Endothelial cell of umbilical vein (primary cell): ENCODE results near the gene NPIPB9. TPM values are rescaled to one million over a fixed set of nuclear protein-coding genes. Genes with fewer than 3 reads are reported as not detected.
A peak's percentile ranks its signal among the peaks of the same experiment; 100 is the strongest.
"Not testable (repeated sequence)": the region's sequence is repeated elsewhere in the genome, so short reads cannot be mapped to it uniquely, and the experiment has no call there.

Experiments
- BruUV-seq: library from RNA; stranded (reverse); fragments of 400-500 nt; replicated peaks from 2 replicates; lab custom pipeline; 2021; lab: Mats Ljungman, UMichigan
- CTCF ChIA-PET: fragments of 300-600, 350-600 bp; sonication (Branson Sonifier 250); formaldehyde crosslinking; loops from one replicate; lab custom pipeline; 2021; ENCODE audit warnings: antibody characterized with exemption, inconsistent platforms; lab: Charles Lee
- POLR2A ChIA-PET: fragments of 300-600, 350-600 bp; sonication (Branson Sonifier 250); formaldehyde crosslinking; loops from one replicate; lab custom pipeline; 2021; ENCODE audit warnings: antibody characterized with exemption, inconsistent platforms; lab: Charles Lee
- DNase-seq: peaks from one replicate; pipeline ENCODE4 v3.0.0-alpha.2; 2011; ENCODE audit warnings: low read depth, low spot score
- FAIRE-seq: peaks from 2 replicates; lab custom pipeline; 2011; peaks lifted over from hg19 to GRCh38; lab: Jason Lieb, UNC
- H2AFZ ChIP-seq: 2 replicates; pipeline ENCODE4 v1.6.0; 2012; ENCODE audit warnings: low read depth, low read length, control low read depth, inconsistent platforms
- H3K27ac ChIP-seq: 2 replicates; pipeline ENCODE4 v1.5.1; 2011; ENCODE audit warnings: low read depth, mild to moderate bottlenecking, control low read depth, low read length, moderate library complexity; ENCODE audit not compliant: insufficient read depth
- H3K27me3 ChIP-seq, 2 experiments: 2 replicates each; pipeline versions ENCODE4 v1.6.0 to v1.6.1; 2011; ENCODE audit warnings: low read length in 2 of 2, mixed read lengths in 1 of 2; ENCODE audit not compliant: control insufficient read depth in 2 of 2, insufficient read depth in 2 of 2
- H3K36me3 ChIP-seq, 2 experiments: 2 replicates in 1 of 2; 3 replicates in 1 of 2; pipeline ENCODE4 v1.5.1; 2011; ENCODE audit warnings: low read length in 2 of 2, mild to moderate bottlenecking in 1 of 2, moderate library complexity in 1 of 2; ENCODE audit not compliant: control insufficient read depth in 2 of 2, insufficient read depth in 2 of 2; ENCODE audit errors: extremely low read depth in 1 of 2
- H3K4me1 ChIP-seq: 3 replicates; pipeline ENCODE4 v1.5.1; 2011; ENCODE audit warnings: mild to moderate bottlenecking, low read length; ENCODE audit not compliant: control insufficient read depth, insufficient read depth; ENCODE audit errors: extremely low read depth
- H3K4me2 ChIP-seq: 2 replicates; pipeline ENCODE4 v1.6.1; 2011; ENCODE audit warnings: low read length, control low read depth, mixed read lengths; ENCODE audit not compliant: insufficient read depth
- H3K4me3 ChIP-seq, 3 experiments: fragments of 200-600 bp in 1 of 3; sonication (generic), shearing (Covaris generic) in 1 of 3; replicated peaks in 1 of 3; 2 replicates each; pipeline ENCODE4 v1.5.1; 2011 to 2016; ENCODE audit warnings: control low read depth in 3 of 3, low read length in 3 of 3, mild to moderate bottlenecking in 2 of 3, inconsistent platforms in 1 of 3, low read depth in 1 of 3, moderate library complexity in 1 of 3; ENCODE audit not compliant: insufficient read depth in 1 of 3
- H3K79me2 ChIP-seq: 2 replicates; pipeline ENCODE4 v1.6.0; 2012; ENCODE audit warnings: low read length, inconsistent platforms; ENCODE audit not compliant: control insufficient read depth, insufficient read depth
- H3K9ac ChIP-seq: replicated peaks from 2 replicates; pipeline ENCODE3; 2011; ENCODE audit warnings: low read length, control low read depth; ENCODE audit not compliant: insufficient read depth; ENCODE audit errors: extremely low read depth
- H3K9me1 ChIP-seq: replicated peaks from 3 replicates; pipeline ENCODE4 v1.6.0; 2011; ENCODE audit warnings: mild to moderate bottlenecking, low read length; ENCODE audit not compliant: control insufficient read depth, insufficient read depth; ENCODE audit errors: extremely low read depth
- H3K9me3 ChIP-seq: replicated peaks from 2 replicates; pipeline ENCODE4 v1.5.1; 2012; ENCODE audit warnings: low read length, inconsistent platforms; ENCODE audit not compliant: control insufficient read depth, insufficient read depth
- H4K20me1 ChIP-seq: replicated peaks from 2 replicates; pipeline ENCODE3; 2011; ENCODE audit warnings: mild to moderate bottlenecking, low read length; ENCODE audit not compliant: control insufficient read depth, insufficient read depth; ENCODE audit errors: extremely low read depth
- dilution Hi-C: fragments of 300-500 bp; cut with MboI; formaldehyde crosslinking; loops from one replicate; pipeline ENCODE4 v1.15.0; 2019; ENCODE audit warnings: low sequenced_read_pairs; ENCODE audit not compliant: extremely low pct_ligation_motif_present
- intact Hi-C: fragments of 100-400 bp; cut with micrococcal nuclease; formaldehyde crosslinking; loops from one replicate; pipeline ENCODE4 v1.10.0; 2022
- polyA plus RNA-seq, 4 experiments: library from polyadenylated mRNA; depleted of rRNA in 3 of 4; stranded (reverse) in 3 of 4; unstranded in 1 of 4; fragments of >200 nt; gene quantifications; 2 replicates each; pipeline versions ENCODE4 v1.2.1 to v1.2.3, GENCODE V29; 2011 to 2012; ENCODE audit warnings: missing spikeins in 1 of 4
- total RNA-seq: library from RNA; stranded (reverse); gene quantifications from 2 replicates; pipeline ENCODE4 v1.2.3, GENCODE V29; 2021

The NPIPB9 gene
- total and polyA plus RNA-seq, 2 donors (not counting 3 experiments of a cell fraction or from before 2014, with no cell fraction given): 0.36 TPM; not detected in 1

DNA sequence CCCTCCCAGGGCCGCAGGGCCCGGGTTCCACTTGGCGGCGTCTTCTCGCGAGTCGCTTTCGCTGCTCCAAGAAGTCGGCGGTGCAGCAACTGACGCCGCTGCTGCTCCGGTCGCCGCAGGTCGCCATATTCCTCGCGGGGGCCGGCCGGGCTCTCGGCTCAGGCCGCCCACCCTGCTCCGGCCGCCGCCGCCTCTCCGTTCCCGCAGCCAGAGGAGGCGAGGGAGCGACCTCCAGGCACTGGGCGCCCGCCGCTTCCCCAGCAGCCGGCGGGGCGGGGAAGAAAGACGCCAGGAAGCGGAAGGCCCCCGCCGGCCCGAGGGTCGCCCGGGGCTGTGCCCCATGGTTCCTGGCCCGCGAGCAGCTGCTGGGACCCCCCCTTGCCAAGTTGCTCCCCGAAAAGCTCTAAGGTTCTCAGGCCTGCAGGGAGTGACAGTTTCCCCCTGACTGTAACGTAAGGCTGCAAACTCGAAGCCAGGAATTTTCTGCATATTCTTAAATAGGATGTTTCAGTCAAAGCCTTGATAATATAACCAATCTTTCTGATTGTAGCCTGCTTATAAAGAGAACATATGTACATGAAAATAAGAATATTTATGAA is 1.0 kb upstream of the NPIPB9 start:
- H4K20me1 ChIP-seq, H3K9me1 ChIP-seq, dilution Hi-C loops, H3K4me3 ChIP-seq, H3K27ac ChIP-seq, intact Hi-C loops, H3K4me2 ChIP-seq, POLR2A ChIA-PET, H3K9ac ChIP-seq, H2AFZ ChIP-seq, H3K79me2 ChIP-seq, H3K27me3 ChIP-seq, CTCF ChIA-PET, H3K9me3 ChIP-seq, H3K4me1 ChIP-seq, DNase-seq, H3K36me3 ChIP-seq: not testable (repeated sequence)
- peak; percentile 72 for FAIRE-seq
- TSS peak; percentile 72 for BruUV-seq

DNA sequence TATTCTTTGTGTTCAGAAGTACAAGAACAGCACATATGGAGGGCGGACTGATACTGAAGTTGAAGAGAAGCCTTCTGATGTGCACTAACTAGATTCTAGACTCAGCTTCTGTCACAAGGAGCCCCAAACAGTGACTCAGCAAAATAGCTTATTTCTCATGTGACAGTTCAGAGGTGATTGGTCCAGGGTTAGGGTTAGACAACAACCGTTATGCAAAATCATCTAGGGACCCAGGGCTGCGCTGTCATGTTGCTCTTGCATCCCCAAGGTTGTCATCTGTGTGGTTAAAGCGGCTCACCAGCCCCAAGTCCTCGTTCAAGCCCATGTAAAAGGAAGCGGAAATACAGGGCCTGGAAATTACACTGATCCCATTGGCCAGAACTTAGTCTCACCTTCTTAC is 30.1 kb downstream of the NPIPB9 start:
- FAIRE-seq, H3K9me3 ChIP-seq, BruUV-seq, H3K9me1 ChIP-seq, H2AFZ ChIP-seq, H3K27me3 ChIP-seq, H3K4me2 ChIP-seq, H3K79me2 ChIP-seq, H3K4me3 ChIP-seq, H3K27ac ChIP-seq, H3K9ac ChIP-seq, H4K20me1 ChIP-seq, intact Hi-C loops, DNase-seq, H3K36me3 ChIP-seq, POLR2A ChIA-PET, CTCF ChIA-PET, dilution Hi-C loops, H3K4me1 ChIP-seq: not testable (repeated sequence)

DNA sequence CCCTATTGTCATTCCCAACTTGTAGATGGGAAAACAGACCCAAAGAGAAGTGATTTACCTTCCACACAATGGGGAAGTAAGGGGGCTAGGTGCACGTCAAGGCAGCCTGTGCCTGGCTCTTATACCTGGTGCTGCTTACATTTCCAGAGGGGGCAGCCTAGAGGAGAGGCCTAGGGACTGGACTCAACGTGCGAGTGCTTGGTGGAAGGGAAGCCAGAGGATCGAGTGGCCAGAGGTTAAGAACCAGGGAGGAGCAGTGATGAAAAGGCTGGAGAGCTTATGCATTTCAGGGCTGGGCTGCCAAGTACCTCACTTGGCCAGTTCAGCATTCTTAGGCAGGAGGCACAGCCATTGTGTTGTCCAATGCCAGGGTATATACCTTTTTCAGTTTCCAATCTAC is 30.8 kb downstream of the NPIPB9 start:
- CTCF ChIA-PET, DNase-seq, H3K27ac ChIP-seq, H3K9ac ChIP-seq, intact Hi-C loops, H3K9me1 ChIP-seq, FAIRE-seq, H3K4me3 ChIP-seq, dilution Hi-C loops, BruUV-seq, H3K4me2 ChIP-seq, H4K20me1 ChIP-seq, H3K4me1 ChIP-seq, H3K27me3 ChIP-seq, H2AFZ ChIP-seq, H3K79me2 ChIP-seq, H3K36me3 ChIP-seq, POLR2A ChIA-PET, H3K9me3 ChIP-seq: not testable (repeated sequence)
